K562 (cell line): ENCODE measurements around the gene SLC37A4. TPM values are rescaled to one million over a fixed set of nuclear protein-coding genes. Genes with fewer than 3 reads are reported as not detected.

ENCODE experiments used
- ATAC-seq: fragments of 200-7000 bp; cut with Tn5 transposase; 3 replicates; pipeline ENCODE4 v1.9.1; 2020; ENCODE audit warnings: moderate library complexity
- BruUV-seq: library from RNA; stranded (reverse); fragments of 400-500 nt; replicated peaks from 2 replicates; lab custom pipeline; 2021; lab: Mats Ljungman, UMichigan
- CTCF ChIA-PET: fragments of 300-600 bp; formaldehyde crosslinking; extraction: SDS; loops from one replicate; lab custom pipeline; 2021; ENCODE audit warnings: low intra/inter-chr PET ratio; lab: Yijun Ruan, JAX
- POLR2A ChIA-PET: fragments of 300-600, 350-650 bp; sonication (Branson Sonifier 250); formaldehyde crosslinking; extraction: SDS; loops from one replicate; lab custom pipeline; 2021; ENCODE audit warnings: antibody characterized with exemption, inconsistent platforms; lab: Yijun Ruan, JAX
- DNase-seq, 4 experiments: peaks; one replicate each; pipeline versions ENCODE4 v3.0.0 to v3.0.0-alpha.2; 2011 to 2018; ENCODE audit warnings: low spot score in 3 of 4, mixed read lengths in 3 of 4; ENCODE audit errors: extremely low read depth in 1 of 4
- FAIRE-seq: peaks from 2 replicates; lab custom pipeline; 2011; peaks lifted over from hg19 to GRCh38; lab: Jason Lieb, UNC
- H2AFZ ChIP-seq: 2 replicates; pipeline ENCODE4 v1.6.0; 2011; ENCODE audit warnings: low read depth, low read length, control low read depth, inconsistent platforms
- H3K27ac ChIP-seq: fragments of 200-600 bp; 3 replicates; pipeline ENCODE4 v1.8.0; 2011; ENCODE audit warnings: low read depth, mild to moderate bottlenecking, control low read depth, inconsistent platforms, low read length, moderate library complexity, mixed read lengths; ENCODE audit errors: extremely low read depth
- H3K27me3 ChIP-seq, 2 experiments: fragments of 300-600 bp in 1 of 2; 2 replicates in 1 of 2; 3 replicates in 1 of 2; pipeline versions ENCODE4 v1.6.0 to v1.8.0; 2011; ENCODE audit warnings: inconsistent platforms in 2 of 2, low read length in 2 of 2, mild to moderate bottlenecking in 1 of 2, mixed read lengths in 1 of 2, moderate library complexity in 1 of 2; ENCODE audit not compliant: control insufficient read depth in 2 of 2, insufficient read depth in 2 of 2
- H3K36me3 ChIP-seq: fragments of 300-600 bp; 3 replicates; pipeline ENCODE4 v1.8.0; 2011; ENCODE audit warnings: mild to moderate bottlenecking, low read length, inconsistent platforms; ENCODE audit not compliant: control insufficient read depth, insufficient read depth
- H3K4me1 ChIP-seq, 2 experiments: fragments of 200-600 bp in 1 of 2; replicated peaks in 1 of 2; 2 replicates in 1 of 2; 3 replicates in 1 of 2; pipeline versions ENCODE4 v1.5.1 to v1.8.0; 2011; ENCODE audit warnings: inconsistent platforms in 2 of 2, low read length in 2 of 2, mild to moderate bottlenecking in 1 of 2, mixed read lengths in 1 of 2, moderate library complexity in 1 of 2; ENCODE audit not compliant: control insufficient read depth in 2 of 2, insufficient read depth in 2 of 2
- H3K4me2 ChIP-seq: 2 replicates; pipeline ENCODE4 v1.6.1; 2011; ENCODE audit warnings: low read length, control low read depth, inconsistent platforms, mixed read lengths; ENCODE audit not compliant: insufficient read depth
- H3K4me3 ChIP-seq: fragments of 200-600 bp; sonication (generic), shearing (Covaris generic); 2 replicates; pipeline ENCODE4 v1.5.1; 2016; ENCODE audit warnings: control low read depth, inconsistent platforms
- H3K79me2 ChIP-seq: fragments of 200-600 bp; 3 replicates; pipeline ENCODE4 v1.8.0; 2011; ENCODE audit warnings: low read length, inconsistent platforms; ENCODE audit not compliant: control insufficient read depth, insufficient read depth
- H3K9ac ChIP-seq, 2 experiments: 2 replicates each; pipeline versions ENCODE4 v1.6.0 to v1.6.1; 2011; ENCODE audit warnings: low read depth in 2 of 2, low read length in 2 of 2, control low read depth in 1 of 2, inconsistent platforms in 1 of 2, mild to moderate bottlenecking in 1 of 2, mixed read lengths in 1 of 2; ENCODE audit not compliant: insufficient read depth in 1 of 2
- H3K9me1 ChIP-seq: one replicate; pipeline ENCODE4 v1.6.0; 2011; ENCODE audit warnings: inconsistent platforms, mild to moderate bottlenecking, low read length, moderate library complexity; ENCODE audit not compliant: control insufficient read depth, insufficient read depth
- H3K9me3 ChIP-seq: replicated peaks from 2 replicates; pipeline ENCODE4 v1.5.1; 2011; ENCODE audit warnings: low read depth, low read length, inconsistent platforms; ENCODE audit not compliant: control insufficient read depth, insufficient read depth
- H4K20me1 ChIP-seq: replicated peaks from 2 replicates; pipeline ENCODE4 v1.6.1; 2011; ENCODE audit warnings: low read length, inconsistent platforms, mixed read lengths; ENCODE audit not compliant: control insufficient read depth, insufficient read depth
- ARID1B ChIP-seq: fragments of 450-650 bp; IDR thresholded peaks from 2 replicates; pipeline ENCODE4 v1.6.1; 2016; ENCODE audit warnings: antibody characterized with exemption, mild to moderate bottlenecking, inconsistent platforms
- CBFA2T3 ChIP-seq: fragments of 450-650 bp; IDR thresholded peaks from 2 replicates; pipeline ENCODE4 v1.6.1; 2017
- EGR1 ChIP-seq: fragments of 450-650 bp; conservative IDR thresholded peaks from 2 replicates; pipeline ENCODE4 v1.6.1; 2017; ENCODE audit warnings: mild to moderate bottlenecking
- HMGN3 ChIP-seq: IDR thresholded peaks from 2 replicates; pipeline ENCODE4 v1.6.1; 2011; ENCODE audit warnings: borderline replicate concordance, low read depth, mild to moderate bottlenecking, mixed read lengths, low read length; ENCODE audit not compliant: insufficient read length; ENCODE audit errors: extremely low read depth
- JUN ChIP-seq, 2 experiments: sonication (generic) in 1 of 2; formaldehyde crosslinking in 1 of 2; IDR thresholded peaks; 2 replicates each; pipeline versions ENCODE4 v1.6.1 to v1.8.0; 2012 to 2022; ENCODE audit warnings: borderline replicate concordance in 2 of 2, mild to moderate bottlenecking in 2 of 2, improper control_type of control experiment in 1 of 2, low read depth in 1 of 2, low read length in 1 of 2, missing genetic modification reagents in 1 of 2
- KAT2B ChIP-seq: IDR thresholded peaks from one replicate; pipeline ENCODE4 v1.6.1; 2012; ENCODE audit warnings: low read depth, mild to moderate bottlenecking, control low read depth, inconsistent platforms, low read length, moderate library complexity
- LARP7 ChIP-seq: fragments of 450-650 bp; IDR thresholded peaks from 2 replicates; pipeline ENCODE4 v1.6.1; 2016
- MTA1 ChIP-seq: fragments of 450-650 bp; IDR thresholded peaks from 2 replicates; pipeline ENCODE4 v1.6.1; 2017; ENCODE audit warnings: borderline replicate concordance
- PCBP2 ChIP-seq: fragments of 200-400 bp; formaldehyde crosslinking; IDR thresholded peaks from 2 replicates; pipeline ENCODE4 v1.6.1; 2018; ENCODE audit warnings: low read length, low read depth, mild to moderate bottlenecking, moderate library complexity; ENCODE audit not compliant: poor library complexity, severe bottlenecking
- PPARD ChIP-seq: fragments of 250-450 bp; sonication (Bioruptor Pico); IDR thresholded peaks from 2 replicates; pipeline ENCODE4 v1.8.0; 2022; ENCODE audit warnings: inconsistent platforms, mild to moderate bottlenecking, moderate library complexity
- PTRF ChIP-seq: fragments of 450-650 bp; IDR thresholded peaks from 2 replicates; pipeline ENCODE4 v1.6.1; 2016; ENCODE audit warnings: mild to moderate bottlenecking, missing genetic modification characterization, missing compliant biosample characterization
- PTTG1 ChIP-seq: fragments of 450-650 bp; IDR thresholded peaks from 2 replicates; pipeline ENCODE4 v1.6.1; 2016; ENCODE audit warnings: low read depth, mild to moderate bottlenecking, missing genetic modification characterization, missing compliant biosample characterization
- PURB ChIP-seq: sonication (generic); formaldehyde crosslinking; IDR thresholded peaks from 2 replicates; pipeline ENCODE4 v1.9.0; 2021; ENCODE audit warnings: low read depth, mild to moderate bottlenecking, missing genetic modification reagents
- SMARCE1 ChIP-seq: fragments of 450-650 bp; IDR thresholded peaks from 2 replicates; pipeline ENCODE4 v1.7.1; 2016; ENCODE audit warnings: mild to moderate bottlenecking
- SPI1 ChIP-seq: IDR thresholded peaks from 2 replicates; pipeline ENCODE4 v1.6.1; 2011; ENCODE audit warnings: low read depth, low read length, control low read depth, borderline replicate concordance
- SUPT5H ChIP-seq: fragments of 450-650 bp; IDR thresholded peaks from 2 replicates; pipeline ENCODE4 v1.6.1; 2016
- TCF3 ChIP-seq: sonication (generic); formaldehyde crosslinking; IDR thresholded peaks from 2 replicates; pipeline ENCODE4 v1.4.0; 2020; ENCODE audit warnings: mild to moderate bottlenecking, missing genetic modification reagents
- TEAD4 ChIP-seq, 2 experiments: sonication (generic) in 1 of 2; formaldehyde crosslinking in 1 of 2; IDR thresholded peaks; 2 replicates each; pipeline versions ENCODE4 v1.6.1 to v1.8.0; 2012 to 2022; ENCODE audit warnings: borderline replicate concordance in 1 of 2, inconsistent platforms in 1 of 2, low read length in 1 of 2, mild to moderate bottlenecking in 1 of 2, missing genetic modification reagents in 1 of 2
- TSC22D4 ChIP-seq: fragments of 450-650 bp; IDR thresholded peaks from 2 replicates; pipeline ENCODE4 v1.6.1; 2016; ENCODE audit warnings: missing genetic modification characterization, missing biosample characterization, control low read depth
- U2AF2 ChIP-seq: fragments of 200-400 bp; formaldehyde crosslinking; optimal IDR thresholded peaks from 2 replicates; pipeline ENCODE3; 2017; ENCODE audit warnings: low read depth, mild to moderate bottlenecking, low read length
- XRCC4 ChIP-seq: IDR thresholded peaks from one replicate; pipeline ENCODE4 v1.6.1; 2011; ENCODE audit not compliant: insufficient read depth, insufficient read length; ENCODE audit errors: extremely low read depth
- ZKSCAN1 ChIP-seq: fragments of 150-350 bp; IDR thresholded peaks from 2 replicates; pipeline ENCODE4 v1.6.1; 2016; ENCODE audit warnings: low read depth, low read length
- ZNF551 ChIP-seq: fragments of 250-450 bp; sonication (Bioruptor Pico); IDR thresholded peaks from 2 replicates; pipeline ENCODE4 v1.5.0; 2021; ENCODE audit warnings: mild to moderate bottlenecking, moderate library complexity
- ZNF785 ChIP-seq: fragments of 250-450 bp; sonication (Bioruptor Pico); IDR thresholded peaks from 2 replicates; pipeline ENCODE4 v1.4.0; 2020; ENCODE audit warnings: mild to moderate bottlenecking
- WGBS: fragments of 100-300 bp; shearing (Covaris generic); methylation state at CpG from one replicate; pipeline ENCODE4 v1.1.6; 2016; ENCODE audit warnings: low coverage, mixed read lengths; ENCODE audit not compliant: insufficient coverage; ENCODE audit errors: missing lambda C conversion rate; 5-methylcytosine and 5-hydroxymethylcytosine counted together
- in situ Hi-C: fragments of 300-500 bp; cut with MboI; formaldehyde crosslinking; loops from 4 replicates; pipeline ENCODE4 v1.15.0; 2018; ENCODE audit warnings: inconsistent platforms, mixed read lengths
- intact Hi-C: fragments of 100-400 bp; cut with micrococcal nuclease; formaldehyde crosslinking; loops from 2 replicates; pipeline ENCODE4 v1.14.2; 2022
- polyA plus RNA-seq, 8 experiments: library from polyadenylated mRNA; depleted of rRNA in 4 of 8; stranded (reverse) in 5 of 8; unstranded in 3 of 8; fragments of >200 nt; fragmentation: Nextera tagmentation in 2 of 8; fragmentation: Illumina TruSeq in 1 of 8; extraction: Ambion mirVana in 2 of 8; extraction: Trizol in 1 of 8; gene quantifications; 2 replicates each; pipeline versions ENCODE4 v1.2.1 to v1.2.3, GENCODE V29; 2011 to 2014; ENCODE audit warnings: inconsistent platforms in 1 of 8, missing spikeins in 1 of 8
- total RNA-seq, 7 experiments: library from RNA; depleted of rRNA in 6 of 7; stranded (reverse); fragments of >200 nt in 6 of 7; fragmentation: Illumina TruSeq in 2 of 7; extraction: Trizol in 2 of 7; gene quantifications; 2 replicates each; pipeline versions ENCODE4 v1.2.1 to v1.2.3, GENCODE V29; 2011 to 2021; ENCODE audit warnings: low replicate concordance in 1 of 7
- TF ChIP-seq, protein P1 (sequence below): fragments of 450-650 bp; IDR thresholded peaks from 2 replicates; pipeline ENCODE4 v1.6.1; 2014; ENCODE audit warnings: low read depth, mild to moderate bottlenecking, moderate library complexity, borderline replicate concordance

SLC37A4 gene
- total and polyA plus RNA-seq, 9 of the 15 experiments (the other 6 are each of a cell fraction or from before 2014, with no cell fraction given) = 24.7 to 73.9 (median 40.7) TPM

DNA sequence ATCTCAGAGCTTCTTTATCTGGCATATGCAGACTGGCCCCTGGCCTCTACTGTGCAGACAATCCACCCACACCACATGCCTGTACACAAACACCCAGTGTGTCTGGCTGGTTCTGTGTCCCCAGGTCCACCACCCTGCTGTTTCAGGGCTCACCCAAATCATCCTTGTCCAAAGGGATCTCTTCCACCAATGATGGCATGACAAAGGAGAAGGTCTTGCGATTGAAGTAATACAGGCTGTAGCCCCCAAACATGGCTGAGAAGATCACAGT is 1.7 kb downstream of the SLC37A4 start:
- Histone ChIP-seq H3K79me2 (peaks cover 43% of the 10 kb centered on the region), H3K4me1 (peaks cover 45 to 53% of the 10 kb centered on the region in 2 experiments), H2AFZ (peak overlapping the region; percentile 35; the same call in 1 of the 2 replicates), H3K27ac (peak overlapping the region; percentile 92), H3K4me2 (peak overlapping the region; percentile 98), H3K36me3 (peaks cover 52% of the 10 kb centered on the region), H3K9me1 (no peaks in the 10 kb centered on the region), H3K4me3 (peak overlapping the region; percentile 92; the same call in 1 of the 2 replicates), H3K27me3 (no peaks in the 10 kb centered on the region), H3K9me3 (no peaks in the 10 kb centered on the region), H3K9ac (peak overlapping the region; percentile 86 to 99; a peak in 3 of 4 replicates), H4K20me1 (peaks cover 20% of the 10 kb centered on the region)
- WGBS = 15% methylated on average over 1 of the region's 1 CpG
- in situ Hi-C loops (no loop called here), intact Hi-C loops (no loop called here)
- no peak for FAIRE-seq
- ChIA-PET CTCF (no interaction called here), POLR2A (interaction anchor here (0.6 to 1.2 kb wide), 6 partner anchors 11 to 295 kb away, joined by 3 to 4 read pairs (median 4); no protein-coding TSS in a partner anchor)
- DNase-seq = peak in 2 of 4 experiments; percentile 67 to 68
- peak; percentile 2; the same call in 2 of the 3 replicates for ATAC-seq
- no TSS peak for BruUV-seq
- TF ChIP-seq PTRF (tag) (no peak), LARP7 (no peak), CBFA2T3 (peak; percentile 82), PTTG1 (tag) (no peak), PURB (CRISPR knock-in tag) (no peak), SMARCE1 (no peak), ZKSCAN1 (0 out of 2 replicates have a peak, but pooled peaks have one; percentile 31), XRCC4 (no peak), HMGN3 (no peak), SUPT5H (no peak), U2AF2 (no peak), JUN (IDR thresholded peaks at IDR 0.05; ENCODE audit: borderline replicate concordance, low read depth, low read length) (no peak), JUN (CRISPR knock-in tag; IDR thresholded peaks at IDR 0.05; ENCODE audit: borderline replicate concordance) (no peak), TEAD4 (IDR thresholded peaks at IDR 0.05; ENCODE audit: low read length) (peak; percentile 31; the same call in 1 of the 2 replicates), TEAD4 (CRISPR knock-in tag; IDR thresholded peaks at IDR 0.05; ENCODE audit: borderline replicate concordance) (no peak), ARID1B (peak; percentile 57), TCF3 (CRISPR knock-in tag) (peak; percentile 59; the same call in 1 of the 2 replicates), KAT2B (no peak), SPI1 (no peak), TSC22D4 (no peak), MTA1 (no peak), PPARD (CRISPR knock-in tag) (no peak), ZNF785 (no peak), PCBP2 (no peak), EGR1 (peak; percentile 60), ZNF551 (CRISPR knock-in tag) (no peak)
- TF ChIP-seq, protein P1, sequence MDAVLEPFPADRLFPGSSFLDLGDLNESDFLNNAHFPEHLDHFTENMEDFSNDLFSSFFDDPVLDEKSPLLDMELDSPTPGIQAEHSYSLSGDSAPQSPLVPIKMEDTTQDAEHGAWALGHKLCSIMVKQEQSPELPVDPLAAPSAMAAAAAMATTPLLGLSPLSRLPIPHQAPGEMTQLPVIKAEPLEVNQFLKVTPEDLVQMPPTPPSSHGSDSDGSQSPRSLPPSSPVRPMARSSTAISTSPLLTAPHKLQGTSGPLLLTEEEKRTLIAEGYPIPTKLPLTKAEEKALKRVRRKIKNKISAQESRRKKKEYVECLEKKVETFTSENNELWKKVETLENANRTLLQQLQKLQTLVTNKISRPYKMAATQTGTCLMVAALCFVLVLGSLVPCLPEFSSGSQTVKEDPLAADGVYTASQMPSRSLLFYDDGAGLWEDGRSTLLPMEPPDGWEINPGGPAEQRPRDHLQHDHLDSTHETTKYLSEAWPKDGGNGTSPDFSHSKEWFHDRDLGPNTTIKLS = no peak
